Measurements from ENCODE around the gene LRFN2.

- TF ChIP-seq CTCF (IDR thresholded peaks at IDR 0.05) (no peak), ZFX (IDR thresholded peaks at IDR 0.05; ENCODE audit: borderline replicate concordance) (no peak)
Measured at GRCh38 chr6:40348591-40348990, 238.6 kb downstream of the LRFN2 start.

All from 22Rv1 (cell line).